ENCODE data around the gene FAM169A.
"Not testable (repeated sequence)": the region's sequence is repeated elsewhere in the genome, so short reads cannot be mapped to it uniquely, and the experiment has no call there.

The FAM169A gene

GRCh38 chr5:74865256-74865803 is 857 bp downstream of the FAM169A start:
- peaks cover 0 to 4% of the 10 kb centered on the region in 2 donors for H3K27me3 ChIP-seq (ENCODE audit: control insufficient read depth in 1 of 2, insufficient read depth in 2 of 2, low read length in 2 of 2)
- H3K36me3 ChIP-seq (ENCODE audit: insufficient read depth, low read length) = no peaks in the 10 kb centered on the region
- peak overlapping the region; percentile 25 to 54 for H3K4me3 ChIP-seq (ENCODE audit: low read depth in 1 of 2, low read length in 2 of 2)
- no peaks in the 10 kb centered on the region for H3K4me1 ChIP-seq (ENCODE audit: insufficient read depth, low read length)
- no peak overlapping the region for H3K9ac ChIP-seq (ENCODE audit: low read length)
- no peak overlapping the region for H3K27ac ChIP-seq (ENCODE audit: low read depth, low read length)
- no peaks in the 10 kb centered on the region for H3K9me3 ChIP-seq (ENCODE audit: low read length)

- H3K27ac ChIP-seq (ENCODE audit: low read depth, low read length) = no peak overlapping the region
Measured at GRCh38 chr5:74864823-74865222, 1.4 kb downstream of the FAM169A start.

DNA sequence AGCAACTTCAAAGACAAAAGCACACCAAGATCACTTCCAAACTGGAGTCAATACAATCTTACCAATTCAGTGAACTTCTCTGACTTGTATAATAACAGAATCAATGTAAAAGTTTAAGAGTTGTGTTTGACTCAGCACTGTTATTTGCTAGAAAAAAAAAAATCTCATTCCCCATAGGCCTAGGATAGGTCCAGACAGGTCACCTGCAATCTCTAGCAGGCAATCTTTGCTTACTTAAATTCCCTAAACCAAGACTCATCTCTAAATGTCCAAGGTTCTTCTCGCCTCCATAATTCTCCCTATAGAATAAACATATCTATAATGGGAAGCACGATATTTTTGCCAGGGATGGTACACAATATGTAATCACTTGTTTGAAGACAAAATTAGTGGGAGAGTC is 2.5 kb downstream of the FAM169A start:
- peaks cover 0 to 4% of the 10 kb centered on the region in 2 donors for H3K27me3 ChIP-seq (ENCODE audit: control insufficient read depth in 1 of 2, insufficient read depth in 2 of 2, low read length in 2 of 2)
- H3K4me1 ChIP-seq (ENCODE audit: insufficient read depth, low read length) = no peaks in the 10 kb centered on the region
- no peaks in the 10 kb centered on the region for H3K36me3 ChIP-seq (ENCODE audit: insufficient read depth, low read length)
- H3K4me3 ChIP-seq (ENCODE audit: low read depth in 1 of 2, low read length in 2 of 2) = no peak overlapping the region
- no peak overlapping the region for H3K9ac ChIP-seq (ENCODE audit: low read length)
- no peak overlapping the region for H3K27ac ChIP-seq (ENCODE audit: low read depth, low read length)
- no peaks in the 10 kb centered on the region for H3K9me3 ChIP-seq (ENCODE audit: low read length)

More at GRCh38 chr5:74864823-74865222, 1.4 kb downstream of the FAM169A start:
- Histone ChIP-seq H3K4me1 (ENCODE audit: insufficient read depth, low read length) (no peaks in the 10 kb centered on the region), H3K4me3 (ENCODE audit: low read depth in 1 of 2, low read length in 2 of 2) (no peak overlapping the region), H3K36me3 (ENCODE audit: insufficient read depth, low read length) (no peaks in the 10 kb centered on the region), H3K9ac (ENCODE audit: low read length) (no peak overlapping the region), H3K9me3 (ENCODE audit: low read length) (no peaks in the 10 kb centered on the region), H3K27me3 (ENCODE audit: control insufficient read depth in 1 of 2, insufficient read depth in 2 of 2, low read length in 2 of 2) (peaks cover 0 to 4% of the 10 kb centered on the region in 2 donors)

DNA sequence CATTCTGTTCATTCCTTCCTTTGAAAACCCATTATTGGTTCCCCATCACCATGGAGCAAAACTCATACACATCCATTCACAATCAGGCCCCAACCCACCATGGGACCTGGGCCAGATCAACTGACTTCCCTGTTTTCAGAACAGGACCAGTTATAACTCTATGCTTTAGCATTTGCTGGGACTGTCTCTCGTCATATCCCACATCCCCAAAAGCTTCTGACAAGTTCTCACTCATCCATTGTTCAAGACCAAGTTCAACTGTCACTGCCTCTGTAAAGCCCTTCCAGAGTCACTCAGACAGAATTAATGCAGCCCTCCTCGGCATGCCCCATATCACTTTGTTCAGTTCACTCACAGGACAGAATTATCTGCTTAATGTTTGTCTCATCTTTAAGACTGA is 4.0 kb downstream of the FAM169A start:
- no peaks in the 10 kb centered on the region for H3K36me3 ChIP-seq (ENCODE audit: insufficient read depth, low read length)
- H3K4me1 ChIP-seq (ENCODE audit: insufficient read depth, low read length) = no peaks in the 10 kb centered on the region
- no peak overlapping the region for H3K4me3 ChIP-seq (ENCODE audit: low read depth in 1 of 2, low read length in 2 of 2)
- no peak overlapping the region for H3K27ac ChIP-seq (ENCODE audit: low read depth, low read length)
- peaks cover 0 to 4% of the 10 kb centered on the region in 2 donors for H3K27me3 ChIP-seq (ENCODE audit: control insufficient read depth in 1 of 2, insufficient read depth in 2 of 2, low read length in 2 of 2)
- no peaks in the 10 kb centered on the region for H3K9me3 ChIP-seq (ENCODE audit: low read length)
- H3K9ac ChIP-seq (ENCODE audit: low read length) = no peak overlapping the region

DNA sequence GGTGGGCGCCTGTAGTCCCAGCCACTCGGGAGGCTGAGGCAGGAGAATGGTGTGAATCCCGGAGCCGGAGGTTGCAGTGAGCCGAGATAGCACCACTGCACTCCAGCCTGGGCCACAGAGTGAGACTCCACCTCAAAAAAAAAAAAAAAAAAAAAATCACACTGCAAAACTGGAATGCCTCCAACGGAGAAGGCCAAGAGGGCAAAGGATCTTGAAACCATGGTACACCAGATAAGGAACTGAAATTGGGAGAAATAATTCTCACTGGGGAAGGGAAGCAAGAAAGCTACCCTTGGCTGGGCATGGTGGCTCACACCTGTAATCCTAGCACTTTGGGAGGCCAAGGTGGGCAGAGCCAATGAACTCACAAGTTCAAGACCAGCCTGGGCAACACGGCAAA is 9.2 kb downstream of the FAM169A start:
- H3K4me3 ChIP-seq (ENCODE audit: low read depth in 1 of 2, low read length in 2 of 2); H3K36me3 ChIP-seq (ENCODE audit: insufficient read depth, low read length); H3K4me1 ChIP-seq (ENCODE audit: insufficient read depth, low read length); H3K9me3 ChIP-seq (ENCODE audit: low read length); H3K27ac ChIP-seq (ENCODE audit: low read depth, low read length); H3K27me3 ChIP-seq (ENCODE audit: control insufficient read depth in 1 of 2, insufficient read depth in 2 of 2, low read length in 2 of 2); H3K9ac ChIP-seq (ENCODE audit: low read length): not testable (repeated sequence)

DNA sequence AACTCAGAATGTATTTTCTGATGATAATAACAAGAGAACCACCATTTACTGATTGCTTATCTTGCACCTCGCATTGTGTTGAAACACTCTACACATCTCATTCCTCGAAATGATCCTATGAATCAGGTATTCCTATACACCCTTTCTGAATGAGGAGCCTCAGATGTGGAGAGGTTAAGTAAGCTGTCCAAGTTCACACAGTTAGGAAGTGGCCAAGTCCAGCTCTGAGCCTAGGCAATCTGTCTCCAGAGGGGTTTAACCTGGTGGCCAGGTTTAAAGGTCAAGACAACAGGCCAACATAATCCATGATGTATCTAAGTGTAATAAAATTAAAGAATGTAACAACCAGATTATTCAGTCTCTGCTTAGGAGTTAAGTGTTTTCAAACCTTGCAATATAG is 12.9 kb downstream of the FAM169A start:
- no peak overlapping the region for H3K4me3 ChIP-seq (ENCODE audit: low read depth in 1 of 2, low read length in 2 of 2)
- no peaks in the 10 kb centered on the region for H3K36me3 ChIP-seq (ENCODE audit: insufficient read depth, low read length)
- no peaks in the 10 kb centered on the region for H3K27me3 ChIP-seq (ENCODE audit: control insufficient read depth in 1 of 2, insufficient read depth in 2 of 2, low read length in 2 of 2)
- no peaks in the 10 kb centered on the region for H3K9me3 ChIP-seq (ENCODE audit: low read length)
- no peak overlapping the region for H3K27ac ChIP-seq (ENCODE audit: low read depth, low read length)
- no peak overlapping the region for H3K9ac ChIP-seq (ENCODE audit: low read length)
- no peaks in the 10 kb centered on the region for H3K4me1 ChIP-seq (ENCODE audit: insufficient read depth, low read length)

GRCh38 chr5:74851684-74852353 is 14.4 kb downstream of the FAM169A start:
- H3K9me3 ChIP-seq (ENCODE audit: low read length) = no peaks in the 10 kb centered on the region
- H3K27me3 ChIP-seq (ENCODE audit: control insufficient read depth in 1 of 2, insufficient read depth in 2 of 2, low read length in 2 of 2) = no peaks in the 10 kb centered on the region
- H3K4me3 ChIP-seq (ENCODE audit: low read depth in 1 of 2, low read length in 2 of 2) = no peak overlapping the region
- no peak overlapping the region for H3K9ac ChIP-seq (ENCODE audit: low read length)
- H3K4me1 ChIP-seq (ENCODE audit: insufficient read depth, low read length) = no peaks in the 10 kb centered on the region
- no peaks in the 10 kb centered on the region for H3K36me3 ChIP-seq (ENCODE audit: insufficient read depth, low read length)
- H3K27ac ChIP-seq (ENCODE audit: low read depth, low read length) = no peak overlapping the region

GRCh38 chr5:74850789-74851425 is 15.3 kb downstream of the FAM169A start:
- Histone ChIP-seq H3K4me1 (ENCODE audit: insufficient read depth, low read length) (no peaks in the 10 kb centered on the region), H3K27ac (ENCODE audit: low read depth, low read length) (no peak overlapping the region)

DNA sequence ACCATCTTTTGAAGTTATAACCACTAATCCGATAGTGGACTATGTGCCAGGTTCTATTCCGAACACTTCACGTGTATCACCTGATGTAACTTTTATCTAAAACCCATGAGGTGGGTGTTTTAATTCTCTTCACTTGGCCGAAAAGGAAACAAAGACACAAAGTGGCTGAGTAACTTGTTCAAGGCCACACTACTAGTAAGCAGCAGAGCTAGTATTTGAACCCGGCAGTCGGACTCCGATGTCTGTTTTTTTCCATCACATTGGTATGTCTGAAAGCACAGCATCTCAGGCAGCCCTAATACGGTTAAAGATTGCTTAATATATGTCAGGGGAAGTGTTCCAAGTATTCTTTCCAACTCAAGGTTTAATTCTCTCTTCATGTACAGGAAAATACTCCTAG is 16.2 kb downstream of the FAM169A start:
- Histone ChIP-seq H3K4me1 (ENCODE audit: insufficient read depth, low read length) (no peaks in the 10 kb centered on the region), H3K27ac (ENCODE audit: low read depth, low read length) (no peak overlapping the region), H3K9ac (ENCODE audit: low read length) (no peak overlapping the region), H3K9me3 (ENCODE audit: low read length) (no peaks in the 10 kb centered on the region), H3K4me3 (ENCODE audit: low read depth in 1 of 2, low read length in 2 of 2) (no peak overlapping the region), H3K27me3 (ENCODE audit: control insufficient read depth in 1 of 2, insufficient read depth in 2 of 2, low read length in 2 of 2) (no peaks in the 10 kb centered on the region), H3K36me3 (ENCODE audit: insufficient read depth, low read length) (no peaks in the 10 kb centered on the region)

More at GRCh38 chr5:74850789-74851425, 15.3 kb downstream of the FAM169A start:
- Histone ChIP-seq H3K9ac (ENCODE audit: low read length) (no peak overlapping the region), H3K4me3 (ENCODE audit: low read depth in 1 of 2, low read length in 2 of 2) (no peak overlapping the region), H3K36me3 (ENCODE audit: insufficient read depth, low read length) (no peaks in the 10 kb centered on the region), H3K27me3 (ENCODE audit: control insufficient read depth in 1 of 2, insufficient read depth in 2 of 2, low read length in 2 of 2) (no peaks in the 10 kb centered on the region), H3K9me3 (ENCODE audit: low read length) (no peaks in the 10 kb centered on the region)

- no peak overlapping the region for H3K4me3 ChIP-seq (ENCODE audit: low read depth in 1 of 2, low read length in 2 of 2)
- H3K4me1 ChIP-seq (ENCODE audit: insufficient read depth, low read length) = no peaks in the 10 kb centered on the region
- no peaks in the 10 kb centered on the region for H3K27me3 ChIP-seq (ENCODE audit: control insufficient read depth in 1 of 2, insufficient read depth in 2 of 2, low read length in 2 of 2)
- H3K36me3 ChIP-seq (ENCODE audit: insufficient read depth, low read length) = no peaks in the 10 kb centered on the region
- no peak overlapping the region for H3K9ac ChIP-seq (ENCODE audit: low read length)
- H3K9me3 ChIP-seq (ENCODE audit: low read length) = no peaks in the 10 kb centered on the region
- H3K27ac ChIP-seq (ENCODE audit: low read depth, low read length) = no peak overlapping the region
Measured at GRCh38 chr5:74848553-74849025, 17.6 kb downstream of the FAM169A start.

GRCh38 chr5:74839229-74839628 is 27.0 kb downstream of the FAM169A start:
- no peak overlapping the region for H3K9ac ChIP-seq (ENCODE audit: low read length)
- H3K4me1 ChIP-seq (ENCODE audit: insufficient read depth, low read length) = no peaks in the 10 kb centered on the region
- no peak overlapping the region for H3K4me3 ChIP-seq (ENCODE audit: low read depth in 1 of 2, low read length in 2 of 2)
- H3K36me3 ChIP-seq (ENCODE audit: insufficient read depth, low read length) = no peaks in the 10 kb centered on the region
- no peaks in the 10 kb centered on the region for H3K27me3 ChIP-seq (ENCODE audit: control insufficient read depth in 1 of 2, insufficient read depth in 2 of 2, low read length in 2 of 2)
- no peak overlapping the region for H3K27ac ChIP-seq (ENCODE audit: low read depth, low read length)
- no peaks in the 10 kb centered on the region for H3K9me3 ChIP-seq (ENCODE audit: low read length)

Data from muscle layer of colon (tissue), 2 donors.